OCI-LY3 (cell line): ENCODE data around the gene CA10.

Source experiments
- H2AFZ ChIP-seq: fragments of 200-600, 300-600 bp; shearing (Covaris generic); 2 replicates; pipeline ENCODE4 v1.6.0; 2014; ENCODE audit warnings: antibody characterized with exemption, low read depth, low read length
- H3K27ac ChIP-seq: fragments of 200-600, 300-600 bp; sonication (generic); 2 replicates; pipeline ENCODE4 v1.5.1; 2014; ENCODE audit warnings: mild to moderate bottlenecking, low read length, moderate library complexity, mixed read lengths
- H3K27me3 ChIP-seq: fragments of 200-600, 300-600 bp; sonication (generic); 2 replicates; pipeline ENCODE4 v1.6.1; 2014; ENCODE audit warnings: low read depth, low read length, mixed read lengths
- H3K36me3 ChIP-seq: fragments of 200-600, 300-600 bp; sonication (generic); replicated peaks from 2 replicates; pipeline ENCODE3; 2014; ENCODE audit warnings: low read depth, low read length, mixed read lengths
- H3K4me1 ChIP-seq: fragments of 300-600, 200-600 bp; sonication (generic); 2 replicates; pipeline ENCODE4 v1.6.1; 2014; ENCODE audit warnings: low read length, mixed read lengths
- H3K4me2 ChIP-seq: fragments of 200-600, 300-600 bp; sonication (generic); 2 replicates; pipeline ENCODE4 v1.6.1; 2014; ENCODE audit warnings: low read length, mixed read lengths
- H3K4me3 ChIP-seq: fragments of 300-600, 200-600 bp; sonication (generic); 2 replicates; pipeline ENCODE4 v1.5.1; 2014; ENCODE audit warnings: antibody characterized with exemption, mild to moderate bottlenecking, low read length, moderate library complexity
- H3K79me2 ChIP-seq: fragments of 300-600, 200-600 bp; shearing (Covaris generic); 2 replicates; pipeline ENCODE4 v1.6.1; 2014; ENCODE audit warnings: mild to moderate bottlenecking, low read length, mixed read lengths
- H3K9ac ChIP-seq: fragments of 300-600, 200-600 bp; shearing (Covaris generic); 2 replicates; pipeline ENCODE4 v1.6.0; 2014; ENCODE audit warnings: mild to moderate bottlenecking, low read length, moderate library complexity
- H3K9me3 ChIP-seq: fragments of 200-600, 300-600 bp; shearing (Covaris generic); 2 replicates; pipeline ENCODE4 v1.6.1; 2014; ENCODE audit warnings: low read length, mixed read lengths; ENCODE audit not compliant: insufficient read depth
- H4K20me1 ChIP-seq: fragments of 200-600, 300-600 bp; sonication (generic); 2 replicates; pipeline ENCODE4 v1.6.1; 2016; ENCODE audit warnings: low read length, mixed read lengths; ENCODE audit not compliant: insufficient read depth
- EZH2phosphoT487 ChIP-seq: fragments of 200-600 bp; shearing (Covaris generic); IDR thresholded peaks from 2 replicates; pipeline ENCODE4 v1.6.1; 2018; ENCODE audit warnings: antibody characterized with exemption, mixed run types, low read depth
- TF ChIP-seq, protein P1 (sequence below): fragments of 200-600, 300-600 bp; sonication (generic); IDR thresholded peaks from 2 replicates; pipeline ENCODE4 v1.5.1; 2014; ENCODE audit warnings: antibody characterized with exemption, low read length, low read depth

Gene CA10

DNA sequence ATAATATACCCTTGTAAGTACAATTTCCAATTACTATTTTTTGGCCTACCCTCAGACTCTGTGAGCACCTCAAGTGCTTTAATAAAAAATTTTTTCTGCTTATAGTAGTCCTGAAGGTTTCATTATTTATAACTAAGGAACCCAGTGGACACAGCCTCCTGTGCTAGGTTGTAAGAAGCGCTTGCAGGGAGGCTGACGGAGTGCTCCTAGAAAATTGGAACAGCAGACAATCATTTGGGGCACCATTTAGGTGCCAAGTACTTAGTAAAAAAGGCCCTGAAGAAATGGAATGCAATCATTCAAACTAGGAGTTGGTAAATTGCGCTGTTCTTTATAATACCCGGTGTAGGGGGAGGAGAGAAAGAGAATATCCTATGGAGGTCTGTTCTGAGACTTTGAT lies 19.8 kb downstream of the CA10 start:
- Histone ChIP-seq H3K9ac (no peak overlapping the region), H3K4me1 (no peaks in the 10 kb centered on the region), H2AFZ (no peak overlapping the region), H3K36me3 (no peaks in the 10 kb centered on the region), H3K4me2 (no peak overlapping the region), H3K79me2 (no peaks in the 10 kb centered on the region), H3K27ac (no peak overlapping the region), H4K20me1 (no peaks in the 10 kb centered on the region), H3K4me3 (no peak overlapping the region), H3K9me3 (no peaks in the 10 kb centered on the region), H3K27me3 (0 out of 2 replicates have a peak, but pooled peaks cover 4% of the 10 kb centered on the region)
- TF ChIP-seq EZH2phosphoT487, result no peak
- TF ChIP-seq, protein P1, sequence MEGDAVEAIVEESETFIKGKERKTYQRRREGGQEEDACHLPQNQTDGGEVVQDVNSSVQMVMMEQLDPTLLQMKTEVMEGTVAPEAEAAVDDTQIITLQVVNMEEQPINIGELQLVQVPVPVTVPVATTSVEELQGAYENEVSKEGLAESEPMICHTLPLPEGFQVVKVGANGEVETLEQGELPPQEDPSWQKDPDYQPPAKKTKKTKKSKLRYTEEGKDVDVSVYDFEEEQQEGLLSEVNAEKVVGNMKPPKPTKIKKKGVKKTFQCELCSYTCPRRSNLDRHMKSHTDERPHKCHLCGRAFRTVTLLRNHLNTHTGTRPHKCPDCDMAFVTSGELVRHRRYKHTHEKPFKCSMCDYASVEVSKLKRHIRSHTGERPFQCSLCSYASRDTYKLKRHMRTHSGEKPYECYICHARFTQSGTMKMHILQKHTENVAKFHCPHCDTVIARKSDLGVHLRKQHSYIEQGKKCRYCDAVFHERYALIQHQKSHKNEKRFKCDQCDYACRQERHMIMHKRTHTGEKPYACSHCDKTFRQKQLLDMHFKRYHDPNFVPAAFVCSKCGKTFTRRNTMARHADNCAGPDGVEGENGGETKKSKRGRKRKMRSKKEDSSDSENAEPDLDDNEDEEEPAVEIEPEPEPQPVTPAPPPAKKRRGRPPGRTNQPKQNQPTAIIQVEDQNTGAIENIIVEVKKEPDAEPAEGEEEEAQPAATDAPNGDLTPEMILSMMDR, result no peak

DNA sequence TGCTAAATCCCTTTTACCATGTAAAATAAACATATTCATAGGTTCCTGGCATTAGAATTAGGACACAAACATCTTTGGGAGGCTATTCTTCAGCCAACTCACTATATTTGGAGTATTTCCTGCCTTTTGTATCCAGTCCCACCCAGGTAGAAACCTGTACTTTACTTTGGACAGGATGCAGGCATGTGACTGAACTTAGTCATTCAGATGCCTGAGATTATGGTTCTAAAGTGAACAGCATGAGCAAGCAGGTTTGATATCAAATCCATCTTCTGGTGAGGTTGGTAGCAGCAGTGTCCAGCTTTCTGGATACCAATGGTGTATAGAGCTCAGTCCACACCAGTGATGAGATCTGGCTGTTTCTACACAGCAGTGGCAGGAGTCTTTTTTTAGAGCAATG lies 20.2 kb downstream of the CA10 start:
- no peak overlapping the region for H3K4me2 ChIP-seq

DNA sequence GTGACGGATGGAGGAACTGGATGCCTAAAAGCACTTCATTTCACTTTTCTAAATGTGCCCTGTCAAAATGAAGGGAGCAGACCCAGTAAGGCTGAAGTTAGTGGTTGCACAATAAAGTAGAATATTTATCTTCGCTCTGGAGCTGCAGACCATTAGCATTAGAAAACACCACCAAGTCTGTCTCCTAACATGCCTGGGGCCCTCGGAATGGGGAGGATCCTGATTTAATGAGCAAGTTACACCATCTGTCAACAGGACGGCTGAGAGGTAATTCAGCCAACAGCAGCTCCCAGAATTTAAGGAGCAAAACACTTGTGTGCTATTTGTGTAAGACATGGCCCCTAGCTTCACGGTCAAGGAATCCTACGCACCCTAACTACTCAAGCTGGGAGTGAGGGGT lies 22.3 kb downstream of the CA10 start:
- H3K27ac ChIP-seq, result no peak overlapping the region

More for the DNA sequence above, 20.2 kb downstream of the CA10 start:
- no peak overlapping the region for H2AFZ ChIP-seq
- H3K79me2 ChIP-seq, result no peaks in the 10 kb centered on the region
- no peaks in the 10 kb centered on the region for H3K4me1 ChIP-seq
- no peak overlapping the region for H3K27ac ChIP-seq
- no peaks in the 10 kb centered on the region for H3K36me3 ChIP-seq
- no peaks in the 10 kb centered on the region for H4K20me1 ChIP-seq
- no peak overlapping the region for H3K9ac ChIP-seq
- no peaks in the 10 kb centered on the region for H3K9me3 ChIP-seq
- H3K27me3 ChIP-seq, result 0 out of 2 replicates have a peak, but pooled peaks cover 4% of the 10 kb centered on the region
- no peak overlapping the region for H3K4me3 ChIP-seq
- TF ChIP-seq, protein P1, result no peak
- no peak for TF ChIP-seq EZH2phosphoT487

GRCh38 chr17:52134641-52135040 lies 23.9 kb downstream of the CA10 start:
- H3K4me3 ChIP-seq, result no peak overlapping the region
- H3K27ac ChIP-seq, result no peak overlapping the region
- 0 out of 2 replicates have a peak, but pooled peaks cover 4% of the 10 kb centered on the region for H3K27me3 ChIP-seq
- no peaks in the 10 kb centered on the region for H3K9me3 ChIP-seq
- H2AFZ ChIP-seq, result no peak overlapping the region
- no peak overlapping the region for H3K4me2 ChIP-seq
- no peaks in the 10 kb centered on the region for H3K36me3 ChIP-seq
- H3K4me1 ChIP-seq, result no peaks in the 10 kb centered on the region
- H3K79me2 ChIP-seq, result no peaks in the 10 kb centered on the region
- no peak overlapping the region for H3K9ac ChIP-seq
- H4K20me1 ChIP-seq, result no peaks in the 10 kb centered on the region
- no peak for TF ChIP-seq EZH2phosphoT487
- TF ChIP-seq, protein P1, result no peak

More for the DNA sequence above, 22.3 kb downstream of the CA10 start:
- Histone ChIP-seq H4K20me1 (no peaks in the 10 kb centered on the region), H3K9me3 (no peaks in the 10 kb centered on the region), H3K79me2 (no peaks in the 10 kb centered on the region), H3K4me2 (no peak overlapping the region), H3K4me1 (no peaks in the 10 kb centered on the region), H3K36me3 (no peaks in the 10 kb centered on the region), H3K9ac (no peak overlapping the region), H3K4me3 (no peak overlapping the region), H2AFZ (no peak overlapping the region), H3K27me3 (0 out of 2 replicates have a peak, but pooled peaks cover 4% of the 10 kb centered on the region)
- no peak for TF ChIP-seq EZH2phosphoT487
- TF ChIP-seq, protein P1, result no peak
